NCI-H82 (cell line): ENCODE measurements around the gene SIVA1.

ENCODE experiments used
- DNase-seq: peaks from one replicate; lab custom pipeline; 2025; lab: John Stamatoyannopoulos, UW

Gene SIVA1

DNA sequence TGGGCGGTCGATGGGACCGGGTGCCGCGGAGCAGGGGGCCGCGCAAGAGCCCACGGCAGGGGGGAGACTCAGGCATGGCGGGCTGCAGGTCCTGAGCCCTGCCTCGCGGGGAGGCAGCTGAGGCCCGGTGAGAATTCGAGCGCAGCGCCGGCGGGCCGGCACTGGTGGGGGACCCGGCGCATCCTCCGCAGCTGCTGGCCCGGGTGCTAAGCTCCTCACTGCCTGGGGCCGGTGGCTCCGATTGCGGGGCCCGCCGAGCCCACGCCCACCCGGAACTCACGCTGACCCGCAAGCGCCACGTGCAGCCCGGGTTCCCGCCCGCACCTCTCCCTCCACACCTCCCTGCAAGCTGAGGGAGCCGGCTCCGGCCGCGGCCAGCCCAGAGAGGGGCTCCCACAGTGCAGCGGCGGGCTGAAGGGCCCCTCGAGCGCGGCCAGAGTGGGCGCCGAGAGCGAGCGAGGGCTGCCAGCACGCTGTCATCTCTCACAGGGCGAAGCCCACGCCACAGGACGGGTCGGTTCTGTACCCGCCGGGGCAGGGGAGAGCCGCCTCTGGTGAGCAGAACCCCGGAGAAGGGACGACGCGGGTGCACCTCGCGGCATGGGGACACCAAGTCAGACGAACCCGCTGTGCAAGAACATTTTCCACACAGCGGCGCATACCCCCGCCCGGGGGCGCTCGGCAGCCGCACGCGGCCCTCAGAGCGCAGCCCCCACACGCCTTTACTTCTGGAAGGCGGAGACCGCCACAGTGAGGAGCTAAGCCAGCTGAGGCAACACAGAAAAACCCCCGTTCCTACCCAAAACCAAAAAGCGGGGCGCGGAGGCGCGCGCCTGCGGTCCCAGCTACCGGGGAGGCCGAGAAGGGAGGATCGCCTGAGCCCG is 1.2 kb upstream of the SIVA1 start:
- DNase-seq: no peak

- DNase-seq: no peak
Observed at GRCh38 chr14:104752423-104752734, 568 bp upstream of the SIVA1 start.

DNA sequence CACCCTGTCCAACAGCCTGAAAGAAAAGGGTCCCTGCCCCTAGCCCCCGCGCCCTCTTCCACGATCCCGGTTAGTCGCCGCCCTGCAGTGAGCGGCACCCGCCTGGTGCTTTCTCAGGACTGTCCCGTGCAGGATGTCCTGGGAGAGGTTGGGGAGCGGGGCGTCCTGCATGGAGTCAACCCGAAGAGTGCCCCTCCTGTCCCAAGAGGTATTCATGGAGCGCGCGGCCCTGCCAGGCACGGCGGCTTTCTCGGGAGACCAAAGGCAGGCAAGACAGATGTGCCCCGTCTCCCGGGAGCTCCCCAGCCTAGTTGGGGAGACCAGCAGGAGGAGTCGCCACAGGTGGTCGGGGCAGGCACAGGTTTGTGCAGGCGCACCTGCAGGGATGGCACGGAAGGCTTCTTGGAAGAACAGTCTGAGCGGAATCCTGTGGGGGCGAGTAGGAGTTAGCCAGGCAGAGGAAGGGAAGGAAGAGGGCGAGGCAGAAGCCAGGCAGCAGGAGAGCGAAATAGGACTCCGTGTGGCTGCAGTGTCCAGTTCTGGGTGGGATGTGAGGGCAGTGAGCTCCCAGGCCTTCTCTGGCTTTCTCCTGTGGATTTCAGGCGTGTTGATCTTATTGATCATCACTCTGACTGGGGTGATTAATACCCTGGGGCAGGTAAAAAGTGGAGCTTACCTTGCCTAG is 723 bp downstream of the SIVA1 start:
- DNase-seq: no peak

DNA sequence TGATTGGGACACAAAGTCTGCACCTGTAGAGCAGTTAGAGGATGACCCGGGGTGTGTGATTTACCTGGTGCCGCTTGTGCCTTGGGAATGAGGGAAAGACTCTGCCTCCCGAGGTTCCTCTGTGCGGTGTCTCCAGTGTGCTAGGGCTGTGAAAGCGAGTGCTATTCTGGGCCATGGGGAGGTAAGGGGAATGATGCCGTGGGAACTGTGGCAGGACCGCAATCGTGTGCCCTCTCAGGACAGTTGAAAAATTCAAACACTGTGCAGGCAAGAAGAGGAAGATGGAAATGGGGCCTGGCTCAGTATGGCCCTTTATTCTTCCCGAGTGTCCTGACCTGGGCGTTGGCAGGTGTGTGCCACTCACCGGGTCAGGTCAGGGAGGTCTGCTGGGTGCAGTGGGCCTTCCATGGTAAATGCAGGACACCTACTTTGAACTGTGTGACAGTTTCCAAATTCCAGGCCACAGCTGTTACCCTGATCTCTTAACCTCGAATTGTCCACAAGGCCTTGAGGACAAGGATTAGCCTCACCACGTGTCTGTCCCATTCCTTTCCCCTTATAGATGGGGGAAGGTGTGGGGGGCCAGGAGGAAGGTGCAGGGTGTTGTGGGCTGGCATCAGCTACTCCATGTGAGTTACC is 1.4 kb downstream of the SIVA1 start:
- no peak for DNase-seq

DNA sequence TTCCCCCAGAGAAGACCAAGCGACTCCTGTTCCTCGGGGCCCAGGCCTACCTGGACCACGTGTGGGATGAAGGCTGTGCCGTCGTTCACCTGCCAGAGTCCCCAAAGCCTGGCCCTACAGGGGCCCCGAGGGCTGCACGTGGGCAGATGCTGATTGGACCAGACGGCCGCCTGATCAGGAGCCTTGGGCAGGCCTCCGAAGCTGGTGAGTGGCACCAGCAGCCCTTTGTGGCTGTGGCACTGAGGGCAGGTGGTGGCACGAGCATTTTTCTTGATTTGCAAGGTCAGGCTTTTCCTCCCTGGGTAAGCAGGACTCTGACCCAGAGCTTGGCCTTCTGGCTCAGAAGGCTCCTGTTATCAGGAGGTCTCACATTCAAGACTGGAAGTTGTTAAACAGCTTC is 2.7 kb downstream of the SIVA1 start:
- no peak for DNase-seq

GRCh38 chr14:104756477-104757237 is 3.7 kb downstream of the SIVA1 start:
- no peak for DNase-seq

DNA sequence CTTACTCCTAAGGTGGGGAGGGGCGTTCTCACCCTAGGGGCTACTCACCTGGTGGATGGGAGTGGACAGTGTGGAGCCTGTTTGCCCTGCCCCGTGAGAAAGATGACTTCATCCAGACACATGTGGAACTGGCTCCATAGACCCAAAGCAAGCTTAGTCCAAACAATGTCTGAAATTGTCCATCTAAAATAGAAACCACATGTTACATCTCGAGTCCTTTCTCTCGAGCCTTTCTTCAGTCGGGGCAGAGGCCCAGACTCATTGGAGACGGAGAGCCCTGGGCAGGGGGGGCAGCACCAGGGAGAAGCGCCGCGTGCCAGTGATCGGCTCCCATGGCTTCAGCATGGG is 4.3 kb downstream of the SIVA1 start:
- no peak for DNase-seq

DNA sequence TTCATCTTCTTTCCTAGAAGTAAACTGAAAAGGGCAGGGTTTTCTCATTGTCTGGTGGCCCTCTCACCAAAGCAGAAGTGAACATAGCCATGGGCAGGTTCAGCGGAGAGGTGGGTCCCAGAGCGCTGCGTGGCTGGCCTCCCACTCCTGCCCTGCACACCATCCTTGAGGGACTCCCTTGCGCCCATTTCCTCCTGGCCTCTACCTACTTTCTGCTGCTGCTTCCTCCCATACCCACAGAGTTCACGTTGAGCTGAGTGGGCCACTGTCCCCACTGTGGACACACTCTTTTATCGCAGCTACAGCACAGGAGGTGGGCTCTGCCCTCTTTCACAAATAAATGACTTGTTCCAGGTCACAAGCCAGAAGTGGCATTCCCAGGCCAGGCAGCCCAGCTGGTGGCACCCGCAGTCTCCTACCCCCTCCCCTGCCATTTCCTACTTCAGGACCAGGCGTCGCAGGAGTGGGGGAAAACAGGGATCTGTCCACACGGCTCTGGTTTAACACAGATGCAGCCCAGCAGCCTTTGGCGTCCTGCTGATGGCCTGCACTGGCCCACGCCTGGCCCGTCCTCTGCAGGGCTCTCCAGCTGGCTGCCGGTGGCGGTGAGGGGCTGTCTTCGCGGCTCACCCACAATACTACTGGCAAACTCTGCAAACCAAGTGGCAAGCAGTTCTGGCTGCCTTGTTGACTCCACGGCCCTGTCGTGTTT is 4.9 kb downstream of the SIVA1 start:
- DNase-seq: no peak

DNA sequence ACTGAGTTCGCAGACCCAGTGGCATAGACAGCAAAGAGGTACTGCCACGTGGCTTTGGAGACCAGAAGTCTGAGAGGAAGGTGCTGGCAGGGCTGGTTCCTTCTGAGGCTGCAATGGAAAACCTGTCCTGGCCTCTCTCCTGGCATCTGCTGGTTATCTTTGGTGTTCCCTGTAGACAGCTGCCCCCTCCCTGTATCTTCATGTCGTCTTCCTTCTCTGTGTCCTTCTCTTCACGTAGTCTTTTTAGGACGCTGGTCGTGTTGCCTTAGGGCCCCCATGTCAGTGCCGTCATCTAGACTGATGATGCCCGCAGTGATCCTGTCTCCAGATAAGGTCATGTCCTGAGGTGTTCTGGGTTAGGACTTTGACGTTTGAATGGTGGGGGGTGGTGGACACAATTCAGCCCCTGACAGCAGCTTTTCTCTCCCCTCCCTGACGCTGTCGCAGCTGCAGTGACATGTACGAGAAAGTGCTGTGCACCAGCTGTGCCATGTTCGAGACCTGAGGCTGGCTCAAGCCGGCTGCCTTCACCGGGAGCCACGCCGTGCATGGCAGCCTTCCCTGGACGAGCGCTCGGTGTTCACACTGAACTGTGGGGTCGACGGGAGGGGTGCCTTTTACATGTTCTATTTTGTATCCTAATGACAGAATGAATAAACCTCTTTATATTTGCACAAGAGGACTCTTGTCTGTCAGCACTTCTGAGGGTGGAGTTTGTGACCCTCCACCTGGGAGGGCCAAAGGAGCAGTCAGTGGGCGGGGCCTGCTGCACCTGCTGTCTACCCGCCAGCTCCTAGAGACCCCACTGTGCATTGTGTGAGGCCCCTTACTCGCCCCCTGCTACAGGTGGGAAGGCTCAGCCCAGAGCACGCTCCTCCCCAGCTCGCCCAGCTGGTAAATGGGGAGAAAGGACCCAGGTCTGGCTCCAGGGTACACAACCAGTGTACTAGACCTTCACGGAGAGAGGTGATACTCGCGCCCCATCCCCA is 6.3 kb downstream of the SIVA1 start:
- DNase-seq: no peak

GRCh38 chr14:104765517-104765916 is 12.6 kb downstream of the SIVA1 start:
- DNase-seq: no peak

DNA sequence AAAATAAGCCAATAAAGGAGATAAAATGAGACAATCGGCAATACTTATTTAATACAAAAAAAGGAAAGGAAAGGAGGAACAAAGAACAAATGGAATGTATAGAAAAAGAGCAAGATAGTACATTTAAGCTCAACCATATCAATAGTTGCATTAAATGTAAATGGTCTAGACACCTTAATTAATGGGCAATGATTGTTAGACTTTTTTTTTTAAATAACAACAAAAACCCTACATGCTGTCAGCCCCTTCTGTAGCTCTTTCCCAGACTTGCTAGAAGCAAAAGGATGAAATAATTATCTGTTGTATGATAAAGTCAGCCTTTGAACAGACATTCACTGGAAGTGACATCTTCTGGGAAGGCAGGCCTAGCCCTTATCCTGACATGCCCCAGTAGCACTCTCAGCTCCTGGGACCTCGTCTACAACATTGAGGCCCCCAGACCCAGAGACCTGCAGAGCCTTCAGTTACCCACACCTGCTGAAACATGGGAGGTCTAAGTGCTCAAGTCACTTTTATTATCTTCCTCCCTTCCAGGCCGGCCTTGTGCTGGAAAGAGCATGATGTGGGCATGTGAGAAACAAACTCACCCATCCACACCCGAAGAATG is 13.4 kb downstream of the SIVA1 start:
- no peak for DNase-seq

- DNase-seq: no peak
Observed at GRCh38 chr14:104766863-104767633, 14.1 kb downstream of the SIVA1 start.

GRCh38 chr14:104767634-104767918 is 14.6 kb downstream of the SIVA1 start:
- no peak for DNase-seq

DNA sequence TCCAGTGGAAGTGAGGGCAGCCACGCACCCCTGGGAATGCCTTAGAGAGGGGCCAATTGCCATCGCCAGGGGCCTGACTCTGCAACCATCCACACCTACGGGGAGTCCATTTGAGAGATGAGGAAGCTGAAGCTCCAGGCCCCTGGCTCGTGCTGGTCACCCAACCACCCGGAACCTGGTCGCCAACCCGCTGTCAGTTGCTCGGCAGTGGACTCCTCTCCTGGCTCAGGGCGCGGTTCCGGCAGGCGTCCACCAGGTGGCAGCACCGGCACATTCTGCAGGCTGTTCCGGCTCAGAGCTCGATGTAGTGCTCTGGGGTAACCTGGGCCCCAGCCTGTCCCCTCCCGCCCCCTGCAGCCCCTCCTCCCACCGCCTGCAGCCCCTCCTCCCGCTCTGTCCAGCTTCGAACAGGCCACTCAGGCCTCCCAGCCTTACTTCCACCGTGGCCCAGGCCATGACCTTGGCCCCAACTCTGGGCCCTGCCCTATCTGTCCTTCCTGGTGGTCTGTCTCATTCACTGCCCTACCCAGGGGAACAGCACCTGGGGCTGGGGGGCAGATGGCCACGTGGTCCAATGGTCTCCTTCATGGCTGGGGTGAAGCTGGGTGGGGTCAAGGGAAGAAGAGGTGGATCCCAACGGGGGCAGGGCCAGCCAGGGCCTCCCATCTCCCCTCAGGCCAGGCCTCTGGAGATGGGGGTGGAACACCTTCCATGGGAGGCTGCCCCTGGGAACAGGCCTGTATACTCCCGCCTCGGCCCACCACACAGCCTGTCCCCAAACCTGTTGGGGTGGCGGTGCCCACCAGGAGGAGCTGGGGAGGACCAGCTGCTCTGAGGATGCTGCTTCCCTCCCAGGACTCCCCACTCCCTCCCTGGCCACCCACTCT is 15.7 kb downstream of the SIVA1 start:
- peak; percentile 83 for DNase-seq

DNA sequence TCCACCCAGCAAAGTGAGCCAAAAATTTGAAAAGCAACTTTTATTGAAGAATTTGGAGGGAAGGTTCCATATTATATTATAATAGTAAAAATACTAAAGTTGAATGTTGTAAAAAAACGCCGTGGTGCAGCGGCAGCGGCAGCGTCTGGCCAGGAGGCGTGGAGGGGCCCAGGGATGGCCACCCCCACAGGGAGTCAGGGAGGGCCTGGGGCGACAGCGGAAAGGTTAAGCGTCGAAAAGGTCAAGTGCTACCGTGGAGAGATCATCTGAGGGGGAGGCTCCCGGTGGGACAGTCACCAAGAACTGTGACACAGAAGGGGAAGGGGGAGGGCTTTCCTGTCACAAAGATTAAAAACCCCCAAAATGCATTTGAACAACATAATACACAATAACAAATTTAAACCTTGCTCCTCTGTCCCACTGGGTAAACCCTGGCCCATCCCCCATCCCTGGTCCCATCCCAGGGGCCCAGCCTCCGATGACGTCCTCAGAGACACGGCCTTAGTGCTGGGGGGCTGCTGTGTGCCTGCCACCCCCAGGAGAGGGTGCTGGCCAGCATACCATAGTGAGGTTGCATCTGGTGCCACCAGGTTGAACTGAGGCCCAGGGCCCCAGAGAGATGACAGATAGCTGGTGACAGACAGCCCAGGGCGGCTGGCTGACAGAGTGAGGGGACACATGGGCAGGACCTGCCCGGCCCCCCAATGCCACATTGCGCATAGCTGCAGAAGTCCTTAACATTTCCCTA is 16.6 kb downstream of the SIVA1 start:
- no peak for DNase-seq

GRCh38 chr14:104770072-104770579 is 17.2 kb downstream of the SIVA1 start:
- no peak for DNase-seq

GRCh38 chr14:104770851-104771272 is 17.9 kb downstream of the SIVA1 start:
- DNase-seq: peak; percentile 5

DNA sequence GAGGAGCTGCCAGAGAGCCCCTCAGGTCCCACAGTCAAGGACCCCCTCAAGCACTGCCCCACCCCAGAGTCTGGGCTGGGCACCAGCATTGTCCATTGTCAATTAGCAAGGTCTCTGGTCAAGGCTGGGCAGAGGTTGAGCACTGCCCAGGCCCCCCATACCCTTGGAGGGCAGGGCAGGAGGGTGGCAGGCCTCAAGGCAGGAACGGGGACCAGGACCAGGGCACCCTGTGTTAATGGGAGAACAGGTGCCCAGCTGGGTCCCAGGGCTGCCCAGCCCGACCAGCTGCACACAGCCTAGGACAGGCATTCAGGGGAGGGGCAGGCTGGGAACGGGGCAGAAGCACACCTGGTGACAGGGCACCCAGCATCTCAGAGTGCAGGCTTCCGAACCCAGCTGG is 18.4 kb downstream of the SIVA1 start:
- DNase-seq: no peak
